ENCODE results near the gene LCN6. TPM values are rescaled to one million over a fixed set of nuclear protein-coding genes. Genes with fewer than 3 reads are reported as not detected.

The LCN6 gene
- total and polyA plus RNA-seq, 9 of the 15 experiments (the other 6 are each of a cell fraction or from before 2014, with no cell fraction given): 0.10 to 0.45 (median 0.37) TPM; not detected in 5

DNA sequence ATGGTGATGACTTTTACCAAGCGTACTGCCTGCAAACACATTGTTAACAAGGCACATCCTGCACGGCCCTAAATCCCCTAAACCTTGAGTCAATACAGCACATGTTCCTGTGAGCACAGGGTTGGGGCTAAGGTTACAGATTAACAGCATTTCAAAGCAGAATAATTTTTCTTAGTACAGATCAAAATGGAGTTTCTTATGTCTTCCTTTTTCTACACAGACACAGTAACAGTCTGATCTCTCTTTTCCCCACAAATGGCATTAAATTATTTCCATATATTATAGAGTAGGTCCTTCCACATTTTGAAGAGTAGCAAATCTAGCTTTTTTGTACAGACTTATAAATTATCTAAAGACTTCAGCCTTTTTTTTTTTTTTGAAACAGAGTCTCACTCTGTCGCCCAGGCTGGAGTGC is 41.2 kb upstream of the LCN6 start (continued):
- peak; percentile 7; the same call in 1 of the 2 replicates for TF ChIP-seq NFIX (CRISPR knock-in tag; IDR thresholded peaks at IDR 0.05; ENCODE audit: low read depth)
- TF ChIP-seq, protein P1, sequence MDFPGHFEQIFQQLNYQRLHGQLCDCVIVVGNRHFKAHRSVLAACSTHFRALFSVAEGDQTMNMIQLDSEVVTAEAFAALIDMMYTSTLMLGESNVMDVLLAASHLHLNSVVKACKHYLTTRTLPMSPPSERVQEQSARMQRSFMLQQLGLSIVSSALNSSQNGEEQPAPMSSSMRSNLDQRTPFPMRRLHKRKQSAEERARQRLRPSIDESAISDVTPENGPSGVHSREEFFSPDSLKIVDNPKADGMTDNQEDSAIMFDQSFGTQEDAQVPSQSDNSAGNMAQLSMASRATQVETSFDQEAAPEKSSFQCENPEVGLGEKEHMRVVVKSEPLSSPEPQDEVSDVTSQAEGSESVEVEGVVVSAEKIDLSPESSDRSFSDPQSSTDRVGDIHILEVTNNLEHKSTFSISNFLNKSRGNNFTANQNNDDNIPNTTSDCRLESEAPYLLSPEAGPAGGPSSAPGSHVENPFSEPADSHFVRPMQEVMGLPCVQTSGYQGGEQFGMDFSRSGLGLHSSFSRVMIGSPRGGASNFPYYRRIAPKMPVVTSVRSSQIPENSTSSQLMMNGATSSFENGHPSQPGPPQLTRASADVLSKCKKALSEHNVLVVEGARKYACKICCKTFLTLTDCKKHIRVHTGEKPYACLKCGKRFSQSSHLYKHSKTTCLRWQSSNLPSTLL (IDR thresholded peaks at IDR 0.05): no peak
- no peak for TF ChIP-seq TEAD4 (IDR thresholded peaks at IDR 0.05; ENCODE audit: low read length)
- TF ChIP-seq TEAD4 (CRISPR knock-in tag; IDR thresholded peaks at IDR 0.05; ENCODE audit: borderline replicate concordance): no peak
- TF ChIP-seq PYGO2 (tag; IDR thresholded peaks at IDR 0.05): peak; percentile 79
- no peak for TF ChIP-seq GATAD2A (IDR thresholded peaks at IDR 0.05)
- peak; percentile 68 for TF ChIP-seq ZNF134 (CRISPR knock-in tag; conservative IDR thresholded peaks at IDR 0.05)
- TF ChIP-seq, protein P2, sequence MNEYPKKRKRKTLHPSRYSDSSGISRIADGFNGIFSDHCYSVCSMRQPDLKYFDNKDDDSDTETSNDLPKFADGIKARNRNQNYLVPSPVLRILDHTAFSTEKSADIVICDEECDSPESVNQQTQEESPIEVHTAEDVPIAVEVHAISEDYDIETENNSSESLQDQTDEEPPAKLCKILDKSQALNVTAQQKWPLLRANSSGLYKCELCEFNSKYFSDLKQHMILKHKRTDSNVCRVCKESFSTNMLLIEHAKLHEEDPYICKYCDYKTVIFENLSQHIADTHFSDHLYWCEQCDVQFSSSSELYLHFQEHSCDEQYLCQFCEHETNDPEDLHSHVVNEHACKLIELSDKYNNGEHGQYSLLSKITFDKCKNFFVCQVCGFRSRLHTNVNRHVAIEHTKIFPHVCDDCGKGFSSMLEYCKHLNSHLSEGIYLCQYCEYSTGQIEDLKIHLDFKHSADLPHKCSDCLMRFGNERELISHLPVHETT (CRISPR knock-in tag; conservative IDR thresholded peaks at IDR 0.05 in 1 of 2, IDR thresholded peaks at IDR 0.05 in 1 of 2): peak in 1 of 2 experiments; percentile 92; a peak in 2 of 4 replicates
- TF ChIP-seq MAZ (CRISPR knock-in tag; conservative IDR thresholded peaks at IDR 0.05 in 1 of 2, IDR thresholded peaks at IDR 0.05 in 1 of 2): peak in 1 of 2 experiments; percentile 79; a peak in 2 of 4 replicates
- peak; percentile 71; the same call in 1 of the 2 replicates for TF ChIP-seq MTF1 (CRISPR knock-in tag; IDR thresholded peaks at IDR 0.05; ENCODE audit: borderline replicate concordance)
- TF ChIP-seq, protein P3, sequence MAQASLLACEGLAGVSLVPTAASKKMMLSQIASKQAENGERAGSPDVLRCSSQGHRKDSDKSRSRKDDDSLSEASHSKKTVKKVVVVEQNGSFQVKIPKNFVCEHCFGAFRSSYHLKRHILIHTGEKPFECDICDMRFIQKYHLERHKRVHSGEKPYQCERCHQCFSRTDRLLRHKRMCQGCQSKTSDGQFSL (CRISPR knock-in tag; IDR thresholded peaks at IDR 0.05): no peak
- TF ChIP-seq, protein P3 (tag; IDR thresholded peaks at IDR 0.05): peak in 1 of 2 experiments; percentile 94; a peak in 2 of 4 replicates
- TF ChIP-seq, protein P4, sequence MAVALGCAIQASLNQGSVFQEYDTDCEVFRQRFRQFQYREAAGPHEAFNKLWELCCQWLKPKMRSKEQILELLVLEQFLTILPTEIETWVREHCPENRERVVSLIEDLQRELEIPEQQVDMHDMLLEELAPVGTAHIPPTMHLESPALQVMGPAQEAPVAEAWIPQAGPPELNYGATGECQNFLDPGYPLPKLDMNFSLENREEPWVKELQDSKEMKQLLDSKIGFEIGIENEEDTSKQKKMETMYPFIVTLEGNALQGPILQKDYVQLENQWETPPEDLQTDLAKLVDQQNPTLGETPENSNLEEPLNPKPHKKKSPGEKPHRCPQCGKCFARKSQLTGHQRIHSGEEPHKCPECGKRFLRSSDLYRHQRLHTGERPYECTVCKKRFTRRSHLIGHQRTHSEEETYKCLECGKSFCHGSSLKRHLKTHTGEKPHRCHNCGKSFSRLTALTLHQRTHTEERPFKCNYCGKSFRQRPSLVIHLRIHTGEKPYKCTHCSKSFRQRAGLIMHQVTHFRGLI (CRISPR knock-in tag; IDR thresholded peaks at IDR 0.05): peak; percentile 90
- TF ChIP-seq NR2C1 (IDR thresholded peaks at IDR 0.05): no peak
- peak; percentile 80 for TF ChIP-seq NR2C1 (tag; IDR thresholded peaks at IDR 0.05)
- TF ChIP-seq TCFL5 (CRISPR knock-in tag; conservative IDR thresholded peaks at IDR 0.05): peak; percentile 81; the same call in 1 of the 2 replicates
- TF ChIP-seq ZNF644 (tag; IDR thresholded peaks at IDR 0.05; ENCODE audit: low read depth): peak; percentile 83
- TF ChIP-seq, protein P5, sequence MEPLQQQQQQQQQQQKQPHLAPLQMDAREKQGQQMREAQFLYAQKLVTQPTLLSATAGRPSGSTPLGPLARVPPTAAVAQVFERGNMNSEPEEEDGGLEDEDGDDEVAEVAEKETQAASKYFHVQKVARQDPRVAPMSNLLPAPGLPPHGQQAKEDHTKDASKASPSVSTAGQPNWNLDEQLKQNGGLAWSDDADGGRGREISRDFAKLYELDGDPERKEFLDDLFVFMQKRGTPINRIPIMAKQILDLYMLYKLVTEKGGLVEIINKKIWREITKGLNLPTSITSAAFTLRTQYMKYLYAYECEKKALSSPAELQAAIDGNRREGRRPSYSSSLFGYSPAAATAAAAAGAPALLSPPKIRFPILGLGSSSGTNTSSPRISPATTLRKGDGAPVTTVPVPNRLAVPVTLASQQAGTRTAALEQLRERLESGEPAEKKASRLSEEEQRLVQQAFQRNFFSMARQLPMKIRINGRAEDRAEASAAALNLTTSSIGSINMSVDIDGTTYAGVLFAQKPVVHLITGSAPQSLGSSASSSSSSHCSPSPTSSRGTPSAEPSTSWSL (CRISPR knock-in tag; IDR thresholded peaks at IDR 0.05; ENCODE audit: borderline replicate concordance): no peak
- no peak for TF ChIP-seq HDAC8 (tag; IDR thresholded peaks at IDR 0.05)
- peak; percentile 92 for TF ChIP-seq ZNF766 (CRISPR knock-in tag; conservative IDR thresholded peaks at IDR 0.05)
- TF ChIP-seq ZNF445 (CRISPR knock-in tag; IDR thresholded peaks at IDR 0.05; ENCODE audit: low read depth): peak; percentile 40; the same call in 1 of the 2 replicates

Measured in K562 (cell line).